Stimulated activated CD8-positive, alpha-beta memory T cell treated with anti-CD3 and anti-CD28 coated beads, Interleukin-12 subunit alpha, Interleukin-12 subunit beta, amount 100 ng/mL, for 4 hours (primary cell): ENCODE measurements around the gene NR2C1.
A peak's percentile ranks its signal among the peaks of the same experiment; 100 is the strongest.

Experiments used
- DNase-seq: peaks from one replicate; pipeline ENCODE4 v3.0.0-alpha.2; 2020; ENCODE audit warnings: low read depth

NR2C1 gene

DNA sequence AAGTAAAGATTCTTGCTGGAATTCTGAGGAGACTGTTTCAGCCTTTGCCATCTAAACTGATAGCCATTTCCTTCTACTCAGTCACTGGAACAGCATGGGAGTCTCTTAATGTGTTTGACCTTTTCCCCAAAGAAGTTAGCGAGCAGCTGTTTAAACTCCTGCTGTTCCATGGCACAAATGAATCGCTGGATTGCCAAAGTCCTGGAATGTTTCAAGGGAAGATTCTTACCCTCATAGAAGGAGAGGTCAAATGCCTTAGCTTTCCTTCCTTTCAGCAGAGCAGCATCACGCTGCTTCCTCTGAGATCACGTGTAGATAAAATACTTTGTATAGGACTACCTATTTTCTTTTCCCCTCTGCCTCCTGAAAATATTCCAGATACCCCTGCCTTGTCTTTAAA lies 10.5 kb upstream of the NR2C1 start:
- no peak for DNase-seq

- DNase-seq, result no peak
Measured at GRCh38 chr12:95083471-95083870, 10.1 kb upstream of the NR2C1 start.

DNA sequence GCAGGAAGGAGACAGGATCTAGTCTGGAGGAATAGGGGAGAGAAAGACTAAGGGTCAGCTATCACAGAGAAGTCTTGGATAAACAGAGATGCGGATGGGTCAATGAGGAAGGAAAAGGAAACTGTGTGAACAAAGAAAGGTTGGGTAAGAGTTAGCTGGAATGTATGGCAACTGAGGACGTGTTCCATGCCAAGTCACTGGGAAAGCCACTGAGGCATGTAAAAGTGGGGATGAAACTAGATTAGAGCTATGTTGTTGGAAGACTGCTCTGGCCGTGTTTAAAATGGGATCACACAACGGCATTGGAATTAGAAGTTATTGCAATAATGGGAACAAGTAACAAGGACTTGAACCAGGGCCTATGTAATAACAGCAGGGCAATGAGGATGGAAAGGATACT lies 3.9 kb upstream of the NR2C1 start:
- DNase-seq, result no peak

DNA sequence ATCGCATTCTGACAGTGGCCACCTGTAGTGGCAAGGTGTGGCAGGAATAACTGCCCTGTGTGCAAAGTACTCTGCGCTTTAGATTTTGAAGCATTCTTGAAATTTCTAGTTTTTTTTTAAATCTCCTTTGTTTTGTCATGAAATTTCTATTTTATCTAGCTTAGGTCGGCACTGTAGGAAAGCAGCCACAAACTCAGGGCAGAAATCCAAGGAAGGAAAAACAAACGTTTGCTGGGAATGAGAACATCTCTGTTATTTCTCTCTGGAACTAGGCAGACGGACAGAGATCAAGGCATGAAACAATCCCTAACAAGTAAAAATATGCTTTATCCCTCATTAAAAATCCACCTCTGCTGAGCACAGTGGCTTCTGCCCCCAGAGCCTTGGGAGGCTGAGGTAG lies 1.3 kb upstream of the NR2C1 start:
- DNase-seq, result no peak

- no peak for DNase-seq
Measured at GRCh38 chr12:95073698-95074520, 491 bp upstream of the NR2C1 start.

DNA sequence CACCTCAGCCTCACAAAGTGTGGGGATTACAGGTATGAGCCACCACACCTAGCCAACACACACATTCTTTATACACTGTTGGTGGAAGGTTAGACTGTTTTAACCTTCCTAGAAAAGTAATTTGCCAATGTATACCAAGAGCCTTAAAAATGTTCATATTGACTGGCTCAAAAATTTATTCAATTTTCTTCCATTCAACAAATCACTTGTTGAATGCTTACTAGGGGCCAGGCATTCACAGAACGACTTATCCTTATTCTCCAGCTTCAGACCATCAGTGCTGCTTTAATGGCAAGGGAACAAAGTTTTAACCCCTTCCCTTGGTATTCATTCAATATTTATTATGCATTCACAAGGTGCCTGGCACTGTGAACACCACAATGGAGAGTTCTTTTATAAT lies 3.0 kb downstream of the NR2C1 start:
- DNase-seq, result no peak

DNA sequence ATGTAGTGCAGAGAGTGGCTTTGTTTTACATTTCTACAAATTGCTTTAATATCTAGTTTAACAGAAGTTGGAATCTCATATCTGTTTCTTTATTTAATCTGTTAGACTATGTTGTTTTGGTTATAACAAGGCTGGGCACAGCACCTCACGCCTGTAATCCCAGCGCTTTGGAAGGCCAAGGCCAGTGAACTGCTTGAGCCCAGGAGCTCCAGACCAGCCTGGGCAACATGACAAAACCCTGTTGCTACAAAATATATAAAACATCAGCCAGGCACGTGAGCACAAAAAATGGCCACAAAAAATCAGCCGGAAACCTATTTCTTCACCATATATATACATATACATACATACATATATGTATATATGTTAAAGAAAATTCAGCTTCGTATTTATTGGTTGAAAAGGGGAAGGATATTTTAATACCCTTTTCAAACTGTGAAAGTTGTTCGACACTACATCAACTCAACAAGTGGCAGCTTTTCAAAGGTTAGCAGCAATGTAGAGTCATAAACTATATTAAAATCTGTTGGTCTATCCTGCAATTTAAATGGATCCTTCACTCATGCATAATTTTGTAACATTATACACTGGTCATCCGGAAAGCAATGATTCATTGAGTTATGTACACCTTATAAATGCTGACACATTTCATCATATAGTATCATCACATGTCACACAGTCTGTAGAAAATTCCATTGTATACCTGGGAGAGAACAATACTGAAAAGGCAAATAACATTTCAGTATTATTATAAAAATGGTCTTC lies 7.1 kb downstream of the NR2C1 start:
- DNase-seq, result no peak

DNA sequence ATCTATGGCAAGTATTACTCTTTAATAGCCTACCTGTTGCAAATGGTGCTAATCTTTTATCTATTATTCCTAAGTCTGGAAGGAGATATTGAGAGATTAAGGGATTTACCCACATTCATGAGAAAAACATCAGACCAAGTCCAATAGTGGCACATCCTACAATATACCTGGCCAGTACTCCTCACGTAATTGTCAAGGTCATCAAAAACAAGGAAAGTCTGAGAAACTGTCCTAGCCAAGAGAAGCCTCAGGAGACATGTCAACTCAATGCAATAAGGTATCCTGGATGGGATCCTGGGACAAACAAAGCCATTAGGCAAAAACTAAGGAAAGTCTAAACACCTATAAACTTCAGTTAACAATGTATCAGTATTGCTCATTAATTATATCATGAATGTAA lies 12.5 kb downstream of the NR2C1 start:
- DNase-seq, result no peak

DNA sequence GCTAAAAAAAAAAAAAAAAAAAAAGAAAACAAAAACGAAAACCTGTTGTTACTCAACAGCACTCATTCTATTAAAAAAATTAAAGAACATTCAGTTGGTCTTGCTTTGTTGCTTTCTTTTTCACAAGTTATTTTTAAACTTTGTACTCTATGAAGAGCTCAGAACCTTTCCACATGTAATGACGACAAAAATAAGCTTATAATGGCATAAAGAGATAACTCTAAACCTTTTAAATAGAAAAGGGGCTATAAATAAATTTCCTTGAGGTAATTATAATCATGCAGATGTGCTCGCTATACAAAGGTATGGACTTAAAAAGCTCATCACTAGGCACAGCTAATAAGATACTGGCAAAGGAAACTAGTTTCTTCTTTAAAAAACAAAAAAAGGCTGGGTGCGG lies 13.4 kb downstream of the NR2C1 start:
- DNase-seq, result no peak

DNA sequence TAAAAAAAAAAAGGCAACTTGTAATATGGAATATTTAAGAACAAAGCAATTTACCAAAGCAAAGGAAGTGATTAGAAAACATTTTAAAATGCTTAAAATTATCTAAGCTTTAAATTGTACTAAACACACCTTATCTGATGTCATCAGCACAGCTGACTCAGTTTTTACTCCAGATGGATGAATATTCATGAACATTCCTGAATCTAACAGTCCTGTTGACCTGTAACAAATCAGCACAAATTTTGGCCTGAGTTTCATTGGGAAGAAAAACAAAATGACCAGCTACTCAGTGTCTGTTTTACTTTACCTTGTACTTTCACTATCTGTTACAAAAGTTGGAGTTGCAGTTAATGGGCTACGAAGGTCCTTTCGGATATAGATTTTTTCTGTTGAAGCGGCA lies 16.0 kb downstream of the NR2C1 start:
- no peak for DNase-seq

GRCh38 chr12:95055057-95055456 lies 18.4 kb downstream of the NR2C1 start:
- no peak for DNase-seq

GRCh38 chr12:95054206-95054605 lies 19.2 kb downstream of the NR2C1 start:
- DNase-seq, result no peak

- DNase-seq, result no peak
Measured at GRCh38 chr12:95051241-95051640, 22.2 kb downstream of the NR2C1 start.

DNA sequence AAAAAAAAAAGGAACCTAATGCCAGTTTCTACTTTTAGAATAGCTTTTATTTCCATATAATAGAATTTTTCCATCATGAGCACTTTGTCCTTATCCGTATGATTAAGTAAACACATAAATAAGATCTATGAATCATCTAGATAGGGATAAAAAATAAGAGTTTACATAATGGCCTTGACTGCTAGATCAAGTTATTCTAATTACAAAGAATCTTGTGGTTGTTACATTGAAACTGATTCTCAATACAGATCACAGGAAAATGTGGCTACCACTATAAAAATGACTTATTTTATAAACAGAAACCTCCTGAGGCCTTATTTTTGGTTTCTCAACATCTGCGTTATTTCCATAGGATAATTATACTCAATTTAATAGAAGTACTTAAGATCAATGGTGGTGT lies 35.5 kb downstream of the NR2C1 start:
- no peak for DNase-seq

DNA sequence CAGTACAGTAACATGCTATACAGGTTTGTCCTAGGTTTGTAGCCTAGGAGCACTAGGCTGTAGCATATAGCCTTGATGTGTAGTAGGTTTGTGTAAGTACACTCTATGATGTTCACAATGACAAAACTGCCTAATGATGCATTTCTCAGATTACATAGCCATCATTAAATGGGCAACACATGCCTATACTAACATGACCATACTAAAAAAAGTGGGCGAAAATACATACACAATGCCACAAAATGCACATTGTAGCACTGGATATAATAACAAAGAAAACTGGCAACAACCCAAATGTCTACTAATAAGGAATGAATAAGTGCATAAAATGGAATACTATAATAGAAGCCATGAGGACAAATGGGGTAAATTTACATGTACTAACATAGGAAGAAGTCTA lies 38.7 kb downstream of the NR2C1 start:
- DNase-seq, result no peak

DNA sequence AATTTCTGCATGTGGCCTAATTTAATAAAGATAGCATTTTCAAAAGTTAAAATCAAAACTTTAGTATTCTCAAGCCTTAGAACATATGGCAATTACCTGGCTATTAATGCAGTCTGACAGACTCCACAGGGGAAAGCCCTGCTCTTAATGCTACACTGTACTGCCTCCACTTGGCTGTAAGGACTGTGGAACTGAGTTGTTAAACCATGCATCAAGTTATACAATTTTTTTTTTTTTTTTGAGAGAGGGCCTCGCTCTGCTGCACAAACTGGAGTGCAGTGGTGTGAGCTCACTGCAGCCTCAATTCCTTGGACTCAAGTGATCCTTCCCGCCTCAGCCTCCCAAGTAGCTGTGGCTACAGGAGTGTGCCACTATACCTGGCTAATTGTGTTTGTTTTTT lies 50.9 kb downstream of the NR2C1 start:
- no peak for DNase-seq

- DNase-seq, result no peak
Measured at GRCh38 chr12:95017482-95017881, 55.9 kb downstream of the NR2C1 start.

- no peak for DNase-seq
Measured at GRCh38 chr12:95016120-95016519, 57.3 kb downstream of the NR2C1 start.

GRCh38 chr12:95014554-95014953 lies 58.9 kb downstream of the NR2C1 start:
- no peak for DNase-seq

GRCh38 chr12:95006206-95006605 lies 67.2 kb downstream of the NR2C1 start:
- no peak for DNase-seq

DNA sequence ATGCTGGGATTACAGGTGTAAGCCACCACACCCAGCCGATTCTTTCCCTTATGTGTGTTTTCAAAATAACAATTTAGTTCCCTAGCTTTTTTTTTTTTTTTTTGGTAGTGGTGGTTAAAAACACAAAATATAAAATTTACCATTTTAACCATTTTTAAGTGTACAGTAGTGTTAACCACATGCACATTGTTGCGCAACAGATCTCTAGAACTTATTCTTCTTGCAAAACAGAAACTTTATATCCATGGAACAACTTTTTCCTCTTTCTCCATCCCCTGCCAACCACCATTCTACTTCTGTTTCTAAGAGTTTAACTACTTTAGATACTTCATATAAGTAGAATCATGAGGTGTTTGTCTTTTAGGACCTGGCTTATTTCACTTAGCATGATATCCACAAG lies 68.8 kb downstream of the NR2C1 start:
- DNase-seq, result no peak

DNA sequence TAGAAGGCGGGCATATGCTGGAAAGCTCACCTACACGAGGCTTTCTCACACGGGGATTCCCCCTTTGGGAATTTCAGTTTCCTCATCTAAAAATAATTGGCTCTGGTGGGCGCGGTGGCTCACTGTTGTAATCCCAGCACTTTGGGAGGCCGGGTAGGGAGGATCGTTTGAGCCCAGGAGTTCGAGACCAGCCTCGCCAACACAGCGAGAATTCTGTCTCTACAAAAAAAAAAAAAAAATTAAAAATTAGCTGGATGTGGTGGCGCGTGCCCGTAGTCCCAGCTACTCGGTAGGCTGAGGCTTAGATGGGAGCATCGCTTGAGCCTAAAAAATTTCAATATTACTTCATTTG lies 69.5 kb downstream of the NR2C1 start:
- no peak for DNase-seq

- peak; percentile 91 for DNase-seq
Measured at GRCh38 chr12:95003213-95003920, 70.1 kb downstream of the NR2C1 start, which contains the start of gene NDUFA12. Gene NDUFA12 (minus strand): TSS chr12:95003697. CDS start chr12:95003680, 17 bp downstream.
